Ishikawa (cell line): ENCODE data around the gene ADRB2.

Experiments used
- CEBPB ChIP-seq: IDR thresholded peaks from 2 replicates; pipeline ENCODE4 v1.6.1; 2012
- CREB1 ChIP-seq: IDR thresholded peaks from 2 replicates; pipeline ENCODE4 v1.6.1; 2012; ENCODE audit warnings: low read depth
- EGR1 ChIP-seq: IDR thresholded peaks from 2 replicates; pipeline ENCODE4 v1.6.1; 2012
- EP300 ChIP-seq: IDR thresholded peaks from 2 replicates; pipeline ENCODE4 v1.6.1; 2012; ENCODE audit warnings: borderline replicate concordance
- MAX ChIP-seq: IDR thresholded peaks from 2 replicates; pipeline ENCODE4 v1.6.1; 2012
- NFIC ChIP-seq: IDR thresholded peaks from 2 replicates; pipeline ENCODE4 v1.6.1; 2012
- RAD21 ChIP-seq: IDR thresholded peaks from 2 replicates; pipeline ENCODE4 v1.6.1; 2012; ENCODE audit warnings: low read depth
- REST ChIP-seq: IDR thresholded peaks from 2 replicates; pipeline ENCODE4 v1.6.1; 2012; ENCODE audit warnings: low read depth, mild to moderate bottlenecking
- TAF1 ChIP-seq: IDR thresholded peaks from 2 replicates; pipeline ENCODE4 v1.6.1; 2012; ENCODE audit warnings: low read depth, mild to moderate bottlenecking
- TEAD4 ChIP-seq: IDR thresholded peaks from 2 replicates; pipeline ENCODE4 v1.6.1; 2012
- USF1 ChIP-seq: IDR thresholded peaks from 2 replicates; pipeline ENCODE4 v1.6.1; 2012
- YY1 ChIP-seq: IDR thresholded peaks from 2 replicates; pipeline ENCODE4 v1.6.1; 2012; ENCODE audit warnings: low read depth

GRCh38 chr5:148828511-148829247 is 2.3 kb downstream of the ADRB2 start:
- TF ChIP-seq REST: no peak
- TF ChIP-seq YY1: no peak
- TF ChIP-seq TAF1: no peak
- no peak for TF ChIP-seq EP300
- no peak for TF ChIP-seq NFIC
- TF ChIP-seq EGR1: no peak
- TF ChIP-seq CREB1: no peak
- TF ChIP-seq RAD21: no peak
- TF ChIP-seq MAX: no peak
- TF ChIP-seq USF1: no peak
- TF ChIP-seq TEAD4: no peak
- no peak for TF ChIP-seq CEBPB
